ENCODE results near the gene TCF3.

DNA sequence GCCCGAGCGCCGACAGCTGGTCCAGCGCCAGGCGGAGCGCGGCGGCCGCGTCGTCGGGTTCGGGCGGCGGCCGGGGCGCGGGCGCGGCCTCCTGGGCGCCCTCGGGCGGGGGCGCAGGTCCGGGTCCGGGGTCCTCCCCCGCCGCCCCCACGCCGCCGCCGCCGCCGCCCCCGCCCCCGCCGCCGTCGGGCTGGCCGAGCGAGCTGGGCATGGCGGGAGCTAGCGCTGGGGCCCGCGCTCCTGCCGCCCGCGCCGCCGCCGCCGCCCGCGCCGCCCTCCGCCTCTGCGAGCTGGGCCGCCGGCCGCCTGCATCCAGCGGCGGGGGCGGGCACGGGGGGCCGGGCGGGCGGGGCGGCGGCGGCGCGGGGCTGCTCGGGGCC, 84.6 kb downstream of the TCF3 start:
- TF ChIP-seq, protein P1, sequence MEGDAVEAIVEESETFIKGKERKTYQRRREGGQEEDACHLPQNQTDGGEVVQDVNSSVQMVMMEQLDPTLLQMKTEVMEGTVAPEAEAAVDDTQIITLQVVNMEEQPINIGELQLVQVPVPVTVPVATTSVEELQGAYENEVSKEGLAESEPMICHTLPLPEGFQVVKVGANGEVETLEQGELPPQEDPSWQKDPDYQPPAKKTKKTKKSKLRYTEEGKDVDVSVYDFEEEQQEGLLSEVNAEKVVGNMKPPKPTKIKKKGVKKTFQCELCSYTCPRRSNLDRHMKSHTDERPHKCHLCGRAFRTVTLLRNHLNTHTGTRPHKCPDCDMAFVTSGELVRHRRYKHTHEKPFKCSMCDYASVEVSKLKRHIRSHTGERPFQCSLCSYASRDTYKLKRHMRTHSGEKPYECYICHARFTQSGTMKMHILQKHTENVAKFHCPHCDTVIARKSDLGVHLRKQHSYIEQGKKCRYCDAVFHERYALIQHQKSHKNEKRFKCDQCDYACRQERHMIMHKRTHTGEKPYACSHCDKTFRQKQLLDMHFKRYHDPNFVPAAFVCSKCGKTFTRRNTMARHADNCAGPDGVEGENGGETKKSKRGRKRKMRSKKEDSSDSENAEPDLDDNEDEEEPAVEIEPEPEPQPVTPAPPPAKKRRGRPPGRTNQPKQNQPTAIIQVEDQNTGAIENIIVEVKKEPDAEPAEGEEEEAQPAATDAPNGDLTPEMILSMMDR (IDR thresholded peaks at IDR 0.05): no peak
- no peak for TF ChIP-seq ZFX (IDR thresholded peaks at IDR 0.05; ENCODE audit: borderline replicate concordance)

Data from 22Rv1 (cell line).